WTC11 (cell line): ENCODE measurements around the gene ARFGAP2. TPM values are rescaled to one million over a fixed set of nuclear protein-coding genes. Genes with fewer than 3 reads are reported as not detected.

Experiments used
- ATAC-seq: fragments of 200-7000 bp; cut with Tn5 transposase; 2 replicates; pipeline ENCODE4 v1.10.0; 2021; ENCODE audit warnings: mild to moderate bottlenecking, moderate library complexity
- CTCF ChIA-PET: fragments of 300-600 bp; sonication (Branson Sonifier 250); formaldehyde crosslinking; loops from one replicate; lab custom pipeline; 2021; ENCODE audit warnings: antibody characterized with exemption; lab: Charles Lee
- POLR2A ChIA-PET: fragments of 350-600 bp; sonication (Branson Sonifier 250); formaldehyde crosslinking; loops from one replicate; lab custom pipeline; 2021; ENCODE audit warnings: antibody characterized with exemption; lab: Charles Lee
- DNase-seq: peaks from one replicate; pipeline ENCODE4 v3.0.0; 2021; ENCODE audit warnings: low spot score
- H3K27ac Mint-ChIP-seq: 2 replicates; pipeline ENCODE4 v1.8.0; 2021; ENCODE audit warnings: mixed read lengths
- H3K27me3 Mint-ChIP-seq: 2 replicates; pipeline ENCODE4 v1.8.0; 2021; ENCODE audit warnings: low read depth, mild to moderate bottlenecking, moderate library complexity, mixed read lengths
- H3K36me3 Mint-ChIP-seq: 2 replicates; pipeline ENCODE4 v1.8.0; 2021; ENCODE audit warnings: mixed read lengths
- H3K4me1 Mint-ChIP-seq: 2 replicates; pipeline ENCODE4 v1.8.0; 2022; ENCODE audit warnings: mixed read lengths
- H3K4me3 Mint-ChIP-seq: 2 replicates; pipeline ENCODE4 v1.8.0; 2021; ENCODE audit warnings: mild to moderate bottlenecking, moderate library complexity, mixed read lengths
- H3K9me3 Mint-ChIP-seq: 2 replicates; pipeline ENCODE4 v1.8.0; 2021; ENCODE audit warnings: mixed read lengths
- AR ChIP-seq: fragments of 250-450 bp; sonication (Bioruptor Pico); IDR thresholded peaks from 2 replicates; pipeline ENCODE4 v1.9.0; 2021; ENCODE audit warnings: mild to moderate bottlenecking
- CREM ChIP-seq: sonication (generic); formaldehyde crosslinking; IDR thresholded peaks from 2 replicates; pipeline ENCODE4 v1.8.1; 2022; ENCODE audit warnings: mild to moderate bottlenecking, missing genetic modification reagents, moderate library complexity
- CTCF ChIP-seq: fragments of 200-600 bp; IDR thresholded peaks from 2 replicates; pipeline ENCODE4 v1.8.0; 2022; ENCODE audit warnings: antibody characterized with exemption
- E2F1 ChIP-seq: sonication (generic); formaldehyde crosslinking; IDR thresholded peaks from 2 replicates; pipeline ENCODE4 v1.8.0; 2022; ENCODE audit warnings: mild to moderate bottlenecking, missing genetic modification reagents
- HMGXB4 ChIP-seq: sonication (generic); formaldehyde crosslinking; IDR thresholded peaks from 2 replicates; pipeline ENCODE4 v1.8.1; 2023; ENCODE audit warnings: mild to moderate bottlenecking, moderate library complexity, missing genetic modification reagents
- IRF2 ChIP-seq: sonication (generic); formaldehyde crosslinking; IDR thresholded peaks from 2 replicates; pipeline ENCODE4 v1.8.0; 2022; ENCODE audit warnings: low read depth, missing genetic modification reagents, borderline replicate concordance
- NFATC4 ChIP-seq: fragments of 250-450 bp; sonication (Bioruptor Pico); IDR thresholded peaks from 2 replicates; pipeline ENCODE4 v1.9.0; 2021; ENCODE audit warnings: mild to moderate bottlenecking
- NR1H2 ChIP-seq: sonication (generic); formaldehyde crosslinking; IDR thresholded peaks from 2 replicates; pipeline ENCODE4 v1.9.0; 2021; ENCODE audit warnings: mild to moderate bottlenecking, moderate library complexity, missing genetic modification reagents
- NR3C1 ChIP-seq: sonication (generic); formaldehyde crosslinking; conservative IDR thresholded peaks from 2 replicates; pipeline ENCODE4 v1.8.1; 2023; ENCODE audit warnings: low read depth, mild to moderate bottlenecking, missing genetic modification reagents
- SMAD3 ChIP-seq: sonication (generic); formaldehyde crosslinking; IDR thresholded peaks from 2 replicates; pipeline ENCODE4 v1.8.0; 2022; ENCODE audit warnings: missing genetic modification reagents, mild to moderate bottlenecking, borderline replicate concordance
- TCF7 ChIP-seq: sonication (generic); formaldehyde crosslinking; IDR thresholded peaks from 2 replicates; pipeline ENCODE4 v1.8.0; 2022; ENCODE audit warnings: mild to moderate bottlenecking, low read depth, missing genetic modification reagents, moderate library complexity
- ZNF121 ChIP-seq: sonication (generic); formaldehyde crosslinking; IDR thresholded peaks from 2 replicates; pipeline ENCODE4 v1.8.0; 2023; ENCODE audit warnings: missing genetic modification reagents
- ZNF219 ChIP-seq: sonication (generic); formaldehyde crosslinking; IDR thresholded peaks from 2 replicates; pipeline ENCODE4 v1.8.0; 2023; ENCODE audit warnings: missing genetic modification reagents, mild to moderate bottlenecking, borderline replicate concordance
- ZNF263 ChIP-seq: sonication (generic); formaldehyde crosslinking; IDR thresholded peaks from 2 replicates; pipeline ENCODE4 v1.8.1; 2022; ENCODE audit warnings: low read depth, mild to moderate bottlenecking, moderate library complexity, missing genetic modification reagents
- ZNF425 ChIP-seq: fragments of 250-450 bp; sonication (Bioruptor Pico); conservative IDR thresholded peaks from 2 replicates; pipeline ENCODE4 v1.9.0; 2021; ENCODE audit warnings: mild to moderate bottlenecking
- total RNA-seq: library from RNA; stranded (reverse); gene quantifications from 3 replicates; pipeline ENCODE4 v1.2.3, GENCODE V29; 2021

ARFGAP2 gene
- total RNA-seq, 1 experiment from 2014 or later: 73.0 TPM

- Mint-ChIP-seq H3K27me3 (peaks cover 6% of the 10 kb centered on the region), H3K9me3 (no peaks in the 10 kb centered on the region), H3K27ac (no peak overlapping the region), H3K36me3 (peaks cover 8% of the 10 kb centered on the region; the same call in 1 of the 2 replicates), H3K4me3 (no peak overlapping the region), H3K4me1 (peaks cover 17% of the 10 kb centered on the region)
- ATAC-seq (no peak), DNase-seq (no peak)
- TF ChIP-seq NR1H2 (CRISPR knock-in tag): no peak
- TF ChIP-seq ZNF121 (CRISPR knock-in tag): no peak
- no peak for TF ChIP-seq TCF7 (CRISPR knock-in tag)
- TF ChIP-seq ZNF263 (CRISPR knock-in tag): no peak
- no peak for TF ChIP-seq HMGXB4
- no peak for TF ChIP-seq NFATC4 (CRISPR knock-in tag)
- no peak for TF ChIP-seq CREM (CRISPR knock-in tag)
- TF ChIP-seq ZNF219: no peak
- TF ChIP-seq ZNF425 (CRISPR knock-in tag): no peak
- TF ChIP-seq SMAD3 (CRISPR knock-in tag): no peak
- TF ChIP-seq AR (CRISPR knock-in tag): no peak
- TF ChIP-seq NR3C1: no peak
- TF ChIP-seq E2F1: no peak
- TF ChIP-seq CTCF: no peak
- no peak for TF ChIP-seq IRF2 (CRISPR knock-in tag)
- ChIA-PET CTCF (interaction anchor here (0.9 to 2.1 kb wide), 4 partner anchors 31 to 76 kb away, joined by 3 to 7 read pairs (median 5); partner anchors contain the start of genes ACP2 and DDB2), POLR2A (interaction anchor here (2.6 kb wide), 1 partner anchor 32 kb away, joined by 8 read pairs; the partner anchor contains the start of gene DDB2)
Observed at GRCh38 chr11:47183031-47183856, 6.6 kb upstream of the ARFGAP2 start.
